Muscle layer of duodenum (tissue), 2 donors: ENCODE data around the gene UGT1A6.
"Not testable (repeated sequence)": the region's sequence is repeated elsewhere in the genome, so short reads cannot be mapped to it uniquely, and the experiment has no call there.

Experiments used
- H3K27ac ChIP-seq: one replicate; pipeline ENCODE4 v1.7.0; 2013; ENCODE audit warnings: mild to moderate bottlenecking, low read length
- H3K27me3 ChIP-seq: one replicate; pipeline ENCODE4 v1.7.0; 2013; ENCODE audit warnings: low read depth, mild to moderate bottlenecking, control low read depth, low read length
- H3K36me3 ChIP-seq, 2 donors: one replicate each; pipeline ENCODE4 v1.7.0; 2013; ENCODE audit warnings: low read length in 2 of 2, control low read depth in 1 of 2, mild to moderate bottlenecking in 1 of 2; ENCODE audit not compliant: insufficient read depth in 2 of 2, control insufficient read depth in 1 of 2
- H3K4me1 ChIP-seq, 2 donors: one replicate each; pipeline ENCODE4 v1.7.0; 2013; ENCODE audit warnings: low read length in 2 of 2, mild to moderate bottlenecking in 2 of 2, control low read depth in 1 of 2, moderate library complexity in 1 of 2; ENCODE audit not compliant: insufficient read depth in 2 of 2, control insufficient read depth in 1 of 2
- H3K4me3 ChIP-seq, 2 donors: one replicate each; pipeline ENCODE4 v1.7.0; 2013; ENCODE audit warnings: low read length in 2 of 2, low read depth in 1 of 2, mild to moderate bottlenecking in 1 of 2
- H3K9me3 ChIP-seq, 2 donors: one replicate each; pipeline ENCODE4 v1.7.0; 2013; ENCODE audit warnings: low read length in 2 of 2, control low read depth in 1 of 2, mild to moderate bottlenecking in 1 of 2; ENCODE audit not compliant: control insufficient read depth in 1 of 2
- donor health status: healthy.

Gene UGT1A6

DNA sequence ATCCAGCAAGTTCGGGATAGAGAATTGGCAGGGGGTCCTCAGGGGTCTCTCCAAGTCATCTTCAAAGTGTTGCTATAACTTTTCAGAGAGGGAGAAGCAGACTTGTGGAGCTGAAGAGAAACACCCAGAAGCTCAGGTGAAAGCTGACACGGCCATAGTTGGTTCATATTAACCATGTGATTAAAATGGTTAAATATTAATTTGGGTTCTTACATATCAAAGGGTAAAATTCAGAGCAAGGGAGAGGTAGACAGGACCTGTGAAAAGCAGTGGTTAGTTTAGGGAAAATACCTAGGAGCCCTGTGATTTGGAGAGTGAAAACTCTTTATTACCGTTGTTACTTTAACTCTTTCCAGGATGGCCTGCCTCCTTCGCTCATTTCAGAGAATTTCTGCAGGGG is at the start of gene UGT1A6:
UGT1A6 (plus strand) TSS at position 243 of the 400 bp plus-strand sequence; CDS start at position 358, 115 bp downstream.
- Histone ChIP-seq H3K4me1 (no peaks in the 10 kb centered on the region), H3K4me3 (peak within 1 kb of the TSS in 1 of 2 donors; percentile 17), H3K27ac (peak within 1 kb of the TSS; percentile 7), H3K36me3 (no peaks in the 10 kb centered on the region), H3K27me3 (no peaks in the 10 kb centered on the region), H3K9me3 (no peaks in the 10 kb centered on the region)

DNA sequence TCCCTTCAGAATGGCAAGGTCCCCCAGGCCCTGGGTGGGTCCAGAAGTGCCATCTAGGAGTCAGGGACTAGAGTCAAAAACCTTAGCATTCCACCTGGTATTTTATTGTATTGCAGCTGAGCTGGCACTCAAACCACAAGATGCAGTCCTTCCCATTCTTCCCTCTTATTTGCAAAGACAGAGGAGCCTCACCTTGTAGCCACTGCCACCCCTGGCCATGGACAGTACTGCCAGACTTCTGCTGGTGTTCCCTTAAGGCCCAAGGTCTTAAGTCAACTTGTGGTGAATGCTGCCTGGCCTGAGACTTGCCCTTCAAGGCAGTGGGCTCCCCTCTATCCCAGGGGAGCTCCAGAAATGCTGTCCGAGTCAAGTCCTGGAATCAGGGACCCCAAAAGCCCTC is 49.6 kb upstream of the UGT1A6 start:
- Histone ChIP-seq H3K4me1 (no peaks in the 10 kb centered on the region), H3K36me3 (no peaks in the 10 kb centered on the region), H3K27me3 (no peaks in the 10 kb centered on the region), H3K27ac (no peak overlapping the region), H3K9me3 (peaks cover 0 to 5% of the 10 kb centered on the region in 2 donors), H3K4me3 (no peak overlapping the region)

DNA sequence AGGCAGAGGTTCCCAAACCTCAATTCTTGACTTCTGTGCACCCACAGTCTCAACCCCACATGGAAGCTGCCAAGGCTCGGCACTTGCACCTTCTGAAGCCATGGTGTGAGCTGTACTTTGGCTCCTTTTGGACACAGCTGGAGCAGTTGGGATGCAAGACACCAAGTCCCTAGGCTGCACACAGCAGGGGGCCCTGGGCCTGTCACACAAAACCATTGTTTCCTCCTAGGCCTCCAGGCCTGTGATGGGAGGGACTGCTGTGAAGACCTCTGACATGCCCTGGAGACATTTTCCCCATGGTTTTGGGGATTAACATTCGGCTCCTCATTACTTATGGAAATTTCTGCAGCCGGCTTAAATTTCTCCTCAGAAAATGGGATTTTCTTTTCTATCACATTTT is 46.7 kb upstream of the UGT1A6 start:
- not testable (repeated sequence) for H3K36me3 ChIP-seq, H3K9me3 ChIP-seq, H3K27me3 ChIP-seq, H3K4me3 ChIP-seq, H3K4me1 ChIP-seq, H3K27ac ChIP-seq

GRCh38 chr2:233650981-233651380 is 41.7 kb upstream of the UGT1A6 start:
- no peak overlapping the region for H3K4me3 ChIP-seq
- H3K9me3 ChIP-seq, result no peaks in the 10 kb centered on the region
- H3K36me3 ChIP-seq, result no peaks in the 10 kb centered on the region
- no peak overlapping the region for H3K27ac ChIP-seq
- no peaks in the 10 kb centered on the region for H3K4me1 ChIP-seq
- no peaks in the 10 kb centered on the region for H3K27me3 ChIP-seq

- no peak overlapping the region for H3K4me3 ChIP-seq
- H3K27me3 ChIP-seq, result no peaks in the 10 kb centered on the region
- no peaks in the 10 kb centered on the region for H3K36me3 ChIP-seq
- H3K9me3 ChIP-seq, result no peaks in the 10 kb centered on the region
- H3K27ac ChIP-seq, result no peak overlapping the region
- H3K4me1 ChIP-seq, result no peaks in the 10 kb centered on the region
Observed at GRCh38 chr2:233651430-233651829, 41.3 kb upstream of the UGT1A6 start.

DNA sequence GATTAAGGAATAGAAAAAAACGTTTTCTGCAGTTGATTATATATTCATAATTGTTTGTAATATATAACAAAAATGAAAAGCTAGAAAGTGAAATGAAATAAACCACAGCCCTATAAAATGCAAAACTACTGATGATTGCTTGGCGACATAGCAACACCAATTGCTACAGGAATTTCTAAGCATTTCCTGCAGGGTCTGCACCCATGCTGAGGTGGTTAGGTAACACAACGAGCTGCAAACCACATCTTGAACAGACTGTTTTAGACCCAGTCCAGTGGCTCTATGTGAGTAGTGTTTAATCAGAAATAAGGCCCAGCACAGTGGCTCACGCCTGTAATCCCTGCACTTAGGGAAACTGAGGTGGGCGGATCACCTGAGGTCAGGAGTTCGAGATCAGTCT is 38.2 kb upstream of the UGT1A6 start:
- Histone ChIP-seq H3K4me3 (no peak overlapping the region), H3K4me1 (no peaks in the 10 kb centered on the region), H3K36me3 (no peaks in the 10 kb centered on the region), H3K27ac (no peak overlapping the region), H3K9me3 (no peaks in the 10 kb centered on the region), H3K27me3 (no peaks in the 10 kb centered on the region)

- no peaks in the 10 kb centered on the region for H3K27me3 ChIP-seq
- H3K27ac ChIP-seq, result no peak overlapping the region
- no peaks in the 10 kb centered on the region for H3K4me1 ChIP-seq
- H3K4me3 ChIP-seq, result no peak overlapping the region
- no peaks in the 10 kb centered on the region for H3K9me3 ChIP-seq
- no peaks in the 10 kb centered on the region for H3K36me3 ChIP-seq
Observed at GRCh38 chr2:233655043-233655442, 37.6 kb upstream of the UGT1A6 start.

DNA sequence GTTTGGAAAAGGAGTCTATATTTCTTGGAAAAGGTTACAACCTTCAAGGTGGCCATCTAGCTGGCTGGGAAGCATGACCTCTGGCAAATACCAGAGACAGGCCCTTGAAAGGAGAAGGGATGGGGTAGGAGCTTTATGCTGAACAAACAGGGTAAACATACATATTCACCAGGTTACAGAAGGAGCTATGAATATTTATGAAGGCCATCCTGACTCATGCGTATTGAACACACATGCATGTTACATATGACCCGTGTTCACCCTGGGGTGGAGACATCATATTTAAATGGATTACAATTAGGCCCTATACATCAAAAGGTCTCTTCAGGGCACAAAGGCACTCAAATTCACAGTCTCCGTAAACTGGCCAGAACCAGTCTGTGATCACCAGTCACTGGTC is 36.7 kb upstream of the UGT1A6 start:
- not testable (repeated sequence) for H3K9me3 ChIP-seq, H3K4me3 ChIP-seq, H3K4me1 ChIP-seq, H3K36me3 ChIP-seq, H3K27me3 ChIP-seq, H3K27ac ChIP-seq

DNA sequence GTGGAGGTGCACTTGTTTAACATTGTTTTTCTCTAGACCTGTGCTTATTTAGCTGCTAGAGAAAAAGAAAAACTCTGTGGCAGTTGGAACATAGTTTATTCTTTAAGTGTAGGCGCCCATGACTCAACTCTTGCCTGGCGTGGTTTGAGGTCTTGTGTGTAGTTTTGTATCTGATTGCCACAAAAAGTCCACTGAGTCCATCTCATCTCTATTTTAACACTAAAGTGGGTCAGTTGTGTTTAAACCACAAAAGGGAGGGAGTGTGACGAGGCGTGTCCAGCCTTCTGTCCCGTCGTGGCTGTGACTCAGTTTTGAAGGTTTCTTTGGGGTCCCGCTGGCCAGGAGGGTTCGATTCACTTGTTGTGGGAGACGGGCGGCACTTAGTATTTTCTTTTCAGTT is 36.2 kb upstream of the UGT1A6 start:
- H3K36me3 ChIP-seq, result no peaks in the 10 kb centered on the region
- no peaks in the 10 kb centered on the region for H3K4me1 ChIP-seq
- H3K4me3 ChIP-seq, result no peak overlapping the region
- H3K27me3 ChIP-seq, result no peaks in the 10 kb centered on the region
- H3K27ac ChIP-seq, result no peak overlapping the region
- no peaks in the 10 kb centered on the region for H3K9me3 ChIP-seq

DNA sequence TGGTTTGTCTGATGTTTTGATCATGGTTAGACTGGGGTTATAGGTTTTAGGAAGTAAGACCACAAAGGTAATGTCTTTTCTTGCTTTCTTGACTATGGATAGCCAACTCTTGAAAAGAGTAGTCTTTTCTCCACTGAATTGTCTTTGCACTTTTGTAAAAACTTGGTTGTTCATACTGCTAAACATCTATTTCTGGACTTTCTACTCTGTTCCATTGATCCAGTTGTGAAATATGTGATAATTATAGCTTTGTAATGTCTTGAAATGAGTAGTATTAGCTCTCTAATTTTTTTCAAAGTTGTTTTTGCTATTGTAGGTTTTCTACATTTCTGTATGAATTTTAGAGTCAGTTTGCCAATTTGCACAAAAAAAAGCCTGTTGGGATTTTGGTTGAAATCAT is 34.1 kb upstream of the UGT1A6 start:
- Histone ChIP-seq H3K27ac (no peak overlapping the region), H3K4me3 (no peak overlapping the region), H3K9me3 (no peaks in the 10 kb centered on the region), H3K4me1 (no peaks in the 10 kb centered on the region), H3K27me3 (no peaks in the 10 kb centered on the region), H3K36me3 (no peaks in the 10 kb centered on the region)

DNA sequence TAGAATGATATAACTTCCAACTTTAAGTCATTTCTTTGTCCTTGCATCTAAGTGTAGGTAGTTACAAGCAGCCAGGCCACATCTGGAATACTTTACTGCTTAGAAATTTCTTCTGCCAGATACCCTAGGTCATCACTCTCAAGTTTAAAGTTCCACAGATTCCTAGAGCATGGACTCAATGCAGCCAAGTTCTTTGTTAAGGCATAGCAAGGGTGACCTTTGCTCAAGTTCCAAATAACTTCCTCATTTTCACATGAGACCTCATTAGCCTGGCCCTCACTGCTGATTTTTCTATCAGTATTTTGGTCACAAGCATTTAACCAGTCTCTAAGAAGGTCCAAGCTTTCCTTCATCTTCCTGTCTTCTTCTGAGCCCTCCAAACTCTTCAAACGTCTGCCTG is 28.8 kb upstream of the UGT1A6 start:
- no peaks in the 10 kb centered on the region for H3K4me1 ChIP-seq
- H3K27ac ChIP-seq, result no peak overlapping the region
- no peaks in the 10 kb centered on the region for H3K27me3 ChIP-seq
- no peaks in the 10 kb centered on the region for H3K36me3 ChIP-seq
- H3K9me3 ChIP-seq, result no peaks in the 10 kb centered on the region
- no peak overlapping the region for H3K4me3 ChIP-seq

- H3K4me1 ChIP-seq, result no peaks in the 10 kb centered on the region
- no peak overlapping the region for H3K4me3 ChIP-seq
- H3K9me3 ChIP-seq, result no peaks in the 10 kb centered on the region
- no peaks in the 10 kb centered on the region for H3K36me3 ChIP-seq
- H3K27ac ChIP-seq, result no peak overlapping the region
- H3K27me3 ChIP-seq, result no peaks in the 10 kb centered on the region
Observed at GRCh38 chr2:233668605-233669260, 24.0 kb upstream of the UGT1A6 start.
